GF-D8 (cell line): ENCODE data around the gene RTN4RL2.

Source experiments
- DNase-seq: peaks from one replicate; lab custom pipeline; 2025; lab: John Stamatoyannopoulos, UW

Gene RTN4RL2

GRCh38 chr11:57481315-57481714 lies 21.0 kb downstream of the RTN4RL2 start:
- no peak for DNase-seq

- no peak for DNase-seq
Measured at GRCh38 chr11:57481915-57482781, 21.8 kb downstream of the RTN4RL2 start.

DNA sequence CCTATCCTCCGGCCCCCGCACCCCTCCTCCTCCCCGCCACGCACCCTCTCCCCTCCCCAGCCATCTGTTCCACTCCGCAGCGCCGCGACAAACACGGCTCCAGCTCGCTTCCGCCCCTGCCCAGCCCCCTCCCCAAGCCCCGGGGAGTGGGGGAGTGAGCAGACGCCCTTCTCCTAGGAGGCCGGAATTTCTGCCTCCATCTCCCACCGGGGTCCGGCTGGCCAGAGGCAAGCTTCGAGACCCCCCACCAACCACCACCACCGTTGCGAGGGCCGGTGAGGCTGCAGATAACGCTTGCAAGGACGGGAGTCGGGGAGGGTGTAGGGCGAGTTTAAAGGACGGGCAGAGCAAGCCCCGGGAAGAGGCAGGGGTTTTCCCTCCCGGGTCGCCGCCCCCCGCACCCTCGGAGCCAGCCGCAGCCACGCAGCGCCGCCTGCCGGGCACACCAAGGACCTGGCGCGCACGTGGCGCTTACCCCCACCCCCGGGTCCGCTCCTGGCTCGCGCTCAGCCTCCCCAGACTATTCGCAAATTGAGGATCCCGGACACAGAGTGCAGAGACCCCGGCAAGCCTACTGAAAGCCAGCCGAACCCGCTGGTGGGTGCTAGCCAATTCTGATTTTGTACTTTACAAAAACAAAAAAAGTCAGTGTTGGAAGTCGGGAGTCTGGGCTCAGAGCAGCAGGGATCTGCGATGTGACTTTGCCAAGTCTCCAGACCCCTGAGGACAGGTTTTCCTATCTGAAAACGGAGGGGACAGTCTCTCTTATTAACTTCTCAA lies 22.6 kb downstream of the RTN4RL2 start:
- no peak for DNase-seq

- DNase-seq = no peak
Measured at GRCh38 chr11:57483562-57483918, 23.2 kb downstream of the RTN4RL2 start.

- peak; percentile 63 for DNase-seq
Measured at GRCh38 chr11:57484141-57484710, 23.9 kb downstream of the RTN4RL2 start.

- DNase-seq = no peak
Measured at GRCh38 chr11:57485217-57485990, 25.1 kb downstream of the RTN4RL2 start.

- no peak for DNase-seq
Measured at GRCh38 chr11:57487021-57487778, 26.9 kb downstream of the RTN4RL2 start.

- DNase-seq = no peak
Measured at GRCh38 chr11:57487920-57488659, 27.8 kb downstream of the RTN4RL2 start.

- no peak for DNase-seq
Measured at GRCh38 chr11:57490456-57491248, 30.3 kb downstream of the RTN4RL2 start.

DNA sequence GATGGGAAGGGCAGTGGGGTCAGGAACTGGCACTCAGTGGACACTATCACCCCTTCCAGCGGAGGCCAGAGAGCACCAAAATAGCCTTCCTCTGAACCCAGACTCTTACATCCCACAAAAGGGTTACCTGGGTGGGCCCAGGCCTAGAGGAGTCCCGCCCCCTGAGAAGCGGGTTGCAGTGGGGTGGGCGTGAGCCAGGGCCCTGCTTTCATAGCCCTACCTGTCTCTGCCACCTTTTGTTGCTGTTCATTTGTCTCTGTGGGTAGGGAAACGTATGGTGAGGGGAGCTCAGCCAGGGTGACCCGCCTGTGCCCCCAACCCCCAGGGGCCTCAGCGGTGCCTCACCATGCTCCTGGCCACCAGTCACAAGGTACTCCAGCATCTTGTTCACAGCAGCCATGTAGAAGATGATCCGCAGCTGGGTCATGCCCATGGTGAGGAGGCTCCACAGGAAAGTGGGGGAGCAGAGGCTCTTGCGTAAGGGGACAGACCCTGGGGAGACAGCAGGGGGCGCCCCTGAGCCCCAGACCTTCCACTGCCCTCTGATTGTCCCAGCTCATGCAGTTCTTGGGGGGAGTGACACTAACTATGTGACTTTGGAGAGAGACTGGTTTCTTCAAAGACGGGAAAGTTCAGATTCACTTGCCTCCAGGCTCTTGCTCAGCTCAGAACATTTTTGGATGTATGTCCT lies 31.2 kb downstream of the RTN4RL2 start:
- DNase-seq = no peak

DNA sequence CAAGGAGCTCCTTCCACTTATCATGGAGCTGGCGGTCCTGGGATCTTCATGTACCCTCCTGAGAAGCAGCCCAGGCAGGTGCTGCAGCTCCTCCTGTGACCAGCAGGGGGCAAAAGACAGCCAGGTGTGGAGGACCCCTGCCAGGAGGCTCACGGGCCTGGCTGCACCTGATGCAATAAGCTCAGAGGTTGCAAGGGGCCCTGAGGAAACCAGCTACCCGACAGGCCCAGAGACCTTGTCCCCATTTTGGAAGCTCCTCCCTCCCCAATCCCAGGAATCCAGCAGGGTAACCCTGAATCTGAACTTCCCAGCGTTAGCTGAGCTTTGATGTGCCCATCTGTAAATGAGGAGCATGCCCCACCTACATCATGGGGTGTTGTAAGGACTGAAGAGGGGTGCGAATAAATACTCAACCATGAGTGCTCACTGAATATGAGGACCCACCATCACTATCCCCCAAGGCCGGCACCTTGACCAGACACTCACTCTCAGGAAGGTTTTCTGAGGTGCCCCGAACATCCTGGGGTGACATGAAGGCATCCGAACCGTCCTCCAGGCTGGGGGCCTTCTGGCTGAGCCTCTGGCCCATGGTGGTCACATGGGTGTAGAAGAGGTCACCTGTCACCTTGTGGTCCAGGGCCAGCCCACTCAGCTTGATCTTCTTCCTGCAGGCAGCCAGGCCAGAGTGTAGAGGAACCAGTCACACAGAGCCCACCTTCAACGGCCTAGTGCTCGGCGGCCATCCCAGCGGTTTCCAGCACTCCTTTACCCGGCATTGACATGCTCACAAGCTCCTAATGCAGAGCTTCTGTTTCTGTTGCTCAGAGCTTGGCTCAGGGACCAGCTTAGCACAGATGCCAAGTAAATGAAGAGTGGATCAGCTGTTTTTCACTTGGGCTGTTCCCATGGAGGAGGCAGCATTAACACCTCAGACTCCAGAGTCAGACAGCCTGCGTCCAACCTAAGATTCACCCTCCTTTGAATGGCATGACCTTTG lies 33.5 kb downstream of the RTN4RL2 start:
- no peak for DNase-seq

GRCh38 chr11:57496109-57496820 lies 35.9 kb downstream of the RTN4RL2 start:
- DNase-seq = no peak

DNA sequence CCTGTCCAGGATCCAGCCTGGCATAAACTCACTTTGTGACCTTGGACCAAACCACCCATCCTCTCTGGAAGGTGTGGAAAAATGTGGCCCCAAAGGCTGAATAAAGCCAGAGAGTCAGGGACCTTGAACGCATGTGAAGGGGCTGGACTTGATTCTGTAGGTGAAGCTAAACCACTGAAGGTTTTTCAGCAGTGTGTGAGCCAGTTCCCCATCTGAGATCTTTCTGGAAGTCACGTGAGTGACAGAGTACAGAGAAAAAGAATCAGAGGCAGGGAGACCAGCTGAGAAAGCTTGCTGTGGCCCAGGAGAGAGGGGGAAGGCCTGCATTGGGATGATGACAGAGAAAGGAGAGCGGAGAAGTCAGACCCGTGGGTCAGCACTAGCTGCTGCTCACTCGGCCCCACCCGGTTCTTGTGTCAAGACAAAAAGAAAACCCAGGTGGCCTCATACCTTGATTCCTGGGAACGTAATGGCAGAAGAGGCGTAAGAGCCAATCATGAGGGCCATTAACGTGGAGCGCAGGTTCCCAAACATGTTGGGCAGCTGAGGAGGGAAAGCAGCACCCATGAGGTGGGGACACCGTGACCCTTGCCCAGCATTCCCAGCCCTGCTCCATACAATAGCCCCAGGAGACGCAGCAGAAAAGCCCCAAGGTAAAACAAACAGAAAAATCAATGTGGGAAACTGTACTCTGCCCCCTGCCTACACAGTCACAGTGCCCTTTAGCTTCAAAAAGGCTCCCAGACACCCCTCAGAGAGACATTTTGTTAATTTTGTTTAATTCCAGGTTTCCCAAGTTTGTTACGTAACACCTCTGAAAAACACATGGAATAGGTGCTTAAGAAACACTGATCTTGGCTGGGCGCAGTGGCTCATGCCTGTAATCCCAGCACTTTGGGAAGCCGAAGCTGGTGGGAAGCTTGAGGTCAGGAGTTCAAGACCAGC lies 37.2 kb downstream of the RTN4RL2 start:
- no peak for DNase-seq

DNA sequence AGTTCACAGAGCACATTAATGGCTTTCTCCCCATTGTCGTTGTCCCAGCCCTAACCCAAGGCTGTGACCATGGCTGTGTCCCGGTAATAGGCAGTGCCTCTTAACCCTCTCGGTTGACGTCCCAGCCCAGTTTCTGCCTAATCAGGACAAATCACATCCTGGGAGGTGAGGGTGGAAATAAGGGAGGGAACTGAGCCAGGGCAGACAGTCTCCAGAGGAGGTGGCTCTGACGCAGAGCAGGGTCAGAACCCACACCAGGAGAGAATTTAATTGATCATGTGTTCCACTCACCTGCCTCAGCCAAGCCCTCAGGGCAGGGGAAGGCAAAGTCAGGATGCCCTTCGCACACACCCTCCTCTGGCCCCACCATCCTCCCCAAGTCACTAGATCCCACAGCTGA lies 38.2 kb downstream of the RTN4RL2 start:
- no peak for DNase-seq

GRCh38 chr11:57499413-57499982 lies 39.2 kb downstream of the RTN4RL2 start:
- DNase-seq = no peak

DNA sequence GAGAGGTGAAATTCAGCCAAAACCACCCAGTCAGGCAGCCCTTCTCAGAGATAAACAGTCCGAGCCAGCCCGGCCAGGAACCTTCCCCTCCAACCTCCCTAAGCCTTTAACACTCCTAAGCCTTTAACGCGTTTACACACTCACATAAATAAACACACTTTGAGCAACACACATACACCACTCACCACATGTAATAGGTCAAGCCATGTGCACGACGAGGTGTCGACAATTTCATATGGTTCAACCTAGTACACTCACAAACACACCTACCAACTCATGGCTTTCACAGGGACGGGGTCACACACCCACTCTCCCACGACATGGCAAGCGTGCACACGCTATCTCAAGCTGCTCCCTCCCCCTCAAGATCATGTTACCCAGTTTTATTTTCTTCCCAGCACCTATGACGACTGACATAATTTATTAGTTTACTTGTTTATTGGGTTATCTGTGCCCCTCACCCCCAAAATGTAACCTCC lies 39.7 kb downstream of the RTN4RL2 start:
- DNase-seq = no peak
